Sigmoid colon (tissue), 7 donors: ENCODE measurements around the gene SLC38A8. TPM values are rescaled to one million over a fixed set of nuclear protein-coding genes. Genes with fewer than 3 reads are reported as not detected.

ENCODE experiments used
- DNase-seq: peaks from one replicate; pipeline ENCODE4 v3.0.0-alpha.2; 2019
- H3K27ac ChIP-seq, 4 donors: fragments of 200-600 bp; sonication (generic); one replicate each; pipeline ENCODE4 v1.5.1; 2016 to 2019; ENCODE audit warnings: mild to moderate bottlenecking in 1 of 4
- H3K27me3 ChIP-seq, 3 donors: fragments of 200-600 bp; sonication (generic); one replicate each; pipeline ENCODE4 v1.5.1; 2019; ENCODE audit warnings: mild to moderate bottlenecking in 1 of 3
- H3K36me3 ChIP-seq, 4 donors: fragments of 200-600 bp; sonication (generic); one replicate each; pipeline ENCODE4 v1.5.1; 2016 to 2019
- H3K4me1 ChIP-seq, 4 donors: fragments of 200-600 bp; sonication (generic); one replicate each; pipeline ENCODE4 v1.5.1; 2017 to 2019
- H3K4me3 ChIP-seq, 4 donors: fragments of 200-600 bp; sonication (generic); one replicate each; pipeline ENCODE4 v1.5.1; 2017 to 2019; ENCODE audit warnings: mild to moderate bottlenecking in 2 of 4, moderate library complexity in 1 of 4
- H3K9me3 ChIP-seq, 4 donors: fragments of 200-600 bp in 3 of 4; sonication (generic) in 3 of 4; one replicate each; pipeline versions ENCODE4 v1.5.1 to v1.6.1; 2013 to 2019
- EP300 ChIP-seq, 4 donors: sonication (generic); formaldehyde crosslinking; IDR thresholded peaks; one replicate each; pipeline ENCODE4 v1.6.1; 2017; ENCODE audit warnings: antibody characterized with exemption in 4 of 4
- POLR2A ChIP-seq, 2 donors: fragments of 450-650 bp; IDR thresholded peaks; one replicate each; pipeline ENCODE4 v1.6.1; 2016; ENCODE audit warnings: antibody characterized with exemption in 2 of 2, mild to moderate bottlenecking in 2 of 2, moderate library complexity in 2 of 2
- POLR2AphosphoS5 ChIP-seq, 4 donors: sonication (generic); formaldehyde crosslinking; IDR thresholded peaks; one replicate each; pipeline ENCODE4 v1.6.1; 2017; ENCODE audit warnings: antibody characterized with exemption in 4 of 4
- WGBS, 2 donors: extraction: QIAGEN DNeasy Blood & Tissue Kit; methylation state at CpG; one replicate each; pipeline ENCODE4 v1.1.7; 2013; 5-methylcytosine and 5-hydroxymethylcytosine counted together
- intact Hi-C: fragments of 100-400 bp; cut with DNase I; formaldehyde crosslinking; loops from one replicate; pipeline ENCODE4 v1.15.1; 2023
- polyA plus RNA-seq, 3 donors: library from polyadenylated mRNA; stranded (reverse); fragments of 200-250 nt; gene quantifications; one replicate each; pipeline ENCODE4 v1.2.3, GENCODE V29; 2013
- total RNA-seq, 4 donors: library from RNA; depleted of rRNA; stranded (reverse); fragments of >200 nt; gene quantifications; one replicate each; pipeline ENCODE4 v1.1.0, GENCODE V29; 2016
- TF ChIP-seq, protein P1 (sequence below), 4 experiments: fragments of 450-650 bp in 3 of 4; fragments of 200-600 bp in 1 of 4; IDR thresholded peaks; one replicate each; pipeline ENCODE4 v1.5.1; 2016 to 2019; ENCODE audit warnings: antibody characterized with exemption in 4 of 4, mild to moderate bottlenecking in 3 of 4, moderate library complexity in 2 of 4
- donor health status: healthy with polysubstance abuse.
- donor health status: Bipolar disorder and iron deficiency.
- donor health status: healthy.

The SLC38A8 gene
- total and polyA plus RNA-seq, 7 donors: not detected

DNA sequence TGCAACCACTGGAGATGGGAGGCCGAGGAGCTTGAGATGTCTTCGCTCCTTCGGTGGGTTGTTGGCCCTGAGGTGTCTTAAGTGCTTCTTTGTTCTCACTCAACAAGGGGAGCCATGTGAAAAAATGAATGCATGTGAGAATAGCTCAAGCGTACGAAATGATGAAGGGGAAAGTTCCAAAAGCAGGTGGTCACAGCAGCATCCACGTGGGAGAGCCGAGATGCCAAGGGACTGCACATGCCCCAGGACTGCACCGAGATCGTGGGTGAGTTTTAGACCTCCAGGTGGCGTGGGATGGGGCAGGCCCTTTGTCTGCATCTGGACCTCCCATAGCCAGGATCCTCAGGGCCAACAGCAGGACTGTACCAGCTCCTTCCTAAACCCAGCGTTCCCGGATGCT is 8.1 kb downstream of the SLC38A8 start:
- Histone ChIP-seq H3K9me3 (peaks cover 0 to 8% (median 0%) of the 10 kb centered on the region in 4 donors), H3K27me3 (peaks cover 0 to 11% (median 0%) of the 10 kb centered on the region in 3 donors), H3K4me3 (no peak overlapping the region), H3K4me1 (no peaks in the 10 kb centered on the region), H3K36me3 (no peaks in the 10 kb centered on the region), H3K27ac (no peak overlapping the region)
- no peak for TF ChIP-seq POLR2A (IDR thresholded peaks at IDR 0.05)
- no peak for TF ChIP-seq POLR2AphosphoS5 (IDR thresholded peaks at IDR 0.05)
- TF ChIP-seq, protein P1, sequence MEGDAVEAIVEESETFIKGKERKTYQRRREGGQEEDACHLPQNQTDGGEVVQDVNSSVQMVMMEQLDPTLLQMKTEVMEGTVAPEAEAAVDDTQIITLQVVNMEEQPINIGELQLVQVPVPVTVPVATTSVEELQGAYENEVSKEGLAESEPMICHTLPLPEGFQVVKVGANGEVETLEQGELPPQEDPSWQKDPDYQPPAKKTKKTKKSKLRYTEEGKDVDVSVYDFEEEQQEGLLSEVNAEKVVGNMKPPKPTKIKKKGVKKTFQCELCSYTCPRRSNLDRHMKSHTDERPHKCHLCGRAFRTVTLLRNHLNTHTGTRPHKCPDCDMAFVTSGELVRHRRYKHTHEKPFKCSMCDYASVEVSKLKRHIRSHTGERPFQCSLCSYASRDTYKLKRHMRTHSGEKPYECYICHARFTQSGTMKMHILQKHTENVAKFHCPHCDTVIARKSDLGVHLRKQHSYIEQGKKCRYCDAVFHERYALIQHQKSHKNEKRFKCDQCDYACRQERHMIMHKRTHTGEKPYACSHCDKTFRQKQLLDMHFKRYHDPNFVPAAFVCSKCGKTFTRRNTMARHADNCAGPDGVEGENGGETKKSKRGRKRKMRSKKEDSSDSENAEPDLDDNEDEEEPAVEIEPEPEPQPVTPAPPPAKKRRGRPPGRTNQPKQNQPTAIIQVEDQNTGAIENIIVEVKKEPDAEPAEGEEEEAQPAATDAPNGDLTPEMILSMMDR (IDR thresholded peaks at IDR 0.05): no peak
- TF ChIP-seq EP300 (IDR thresholded peaks at IDR 0.05): no peak
- 92% methylated on average over 12 of the region's 12 CpGs for WGBS, 2 donors
- no peak for DNase-seq
- intact Hi-C loops: no loop called here

- H3K4me3 ChIP-seq: no peak overlapping the region
- intact Hi-C loops: no loop called here
- 84 to 85% methylated on average over 25 of the region's 25 CpGs for WGBS, 2 donors
- no peak overlapping the region for H3K27ac ChIP-seq
- no peak for TF ChIP-seq EP300 (IDR thresholded peaks at IDR 0.05)
- no peaks in the 10 kb centered on the region for H3K36me3 ChIP-seq
- H3K4me1 ChIP-seq: no peaks in the 10 kb centered on the region
- H3K27me3 ChIP-seq: peaks cover 0 to 11% (median 0%) of the 10 kb centered on the region in 3 donors
- H3K9me3 ChIP-seq: peaks cover 0 to 8% (median 0%) of the 10 kb centered on the region in 4 donors
- no peak for DNase-seq
These were observed 9.1 kb downstream of the SLC38A8 start for GRCh38 chr16:84033251-84034195.

DNA sequence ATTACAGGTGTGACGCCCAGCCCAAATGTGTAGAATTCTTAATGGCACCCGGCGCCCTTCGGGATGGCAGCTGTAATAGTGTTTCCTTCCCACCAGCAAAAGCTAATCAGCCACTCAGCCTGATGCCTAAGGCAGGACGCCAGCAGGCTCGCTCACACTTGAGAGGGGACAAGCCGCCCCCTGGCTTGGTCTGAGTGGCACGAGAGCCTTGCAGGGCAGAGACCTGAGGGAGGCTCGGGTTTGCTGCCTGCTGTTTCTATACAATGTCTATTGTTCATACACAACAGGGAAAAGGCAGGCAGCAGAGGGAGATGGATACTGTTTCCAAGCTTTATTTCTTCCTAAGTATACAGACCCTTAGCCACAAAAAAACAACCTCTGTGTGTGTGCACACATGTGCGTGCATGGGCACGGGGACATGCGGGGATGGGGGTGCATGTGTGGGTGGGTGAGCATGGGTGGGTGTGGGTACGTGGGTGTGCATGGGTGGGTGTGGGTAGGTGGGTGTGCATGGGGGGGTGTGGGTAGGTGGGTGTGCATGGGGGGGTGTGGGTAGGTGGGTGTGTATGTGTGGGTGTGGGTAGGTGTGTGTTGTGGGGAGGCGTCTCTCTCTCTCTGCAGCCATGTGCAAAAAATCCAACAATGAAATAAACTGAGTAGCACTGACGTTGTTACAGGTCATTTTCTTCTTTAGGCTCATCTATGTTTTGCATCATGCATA is 10.0 kb downstream of the SLC38A8 start:
- no peak for DNase-seq
- H3K27ac ChIP-seq: no peak overlapping the region
- 61 to 77% methylated on average over 15 of the region's 15 CpGs for WGBS, 2 donors
- TF ChIP-seq EP300 (IDR thresholded peaks at IDR 0.05) (no peak), POLR2A (IDR thresholded peaks at IDR 0.05) (no peak), POLR2AphosphoS5 (IDR thresholded peaks at IDR 0.05) (no peak)
- TF ChIP-seq, protein P1 (IDR thresholded peaks at IDR 0.05): no peak
- intact Hi-C loops: no loop called here
- H3K36me3 ChIP-seq: no peaks in the 10 kb centered on the region
- no peak overlapping the region for H3K4me3 ChIP-seq
- H3K9me3 ChIP-seq: peaks cover 0 to 8% (median 0%) of the 10 kb centered on the region in 4 donors
- H3K4me1 ChIP-seq: no peaks in the 10 kb centered on the region
- H3K27me3 ChIP-seq: peaks cover 0 to 10% (median 0%) of the 10 kb centered on the region in 3 donors

- 80 to 88% methylated on average over 17 of the region's 17 CpGs for WGBS, 2 donors
- Histone ChIP-seq H3K27me3 (peaks cover 0 to 2% (median 0%) of the 10 kb centered on the region in 3 donors), H3K4me3 (no peak overlapping the region), H3K27ac (no peak overlapping the region), H3K36me3 (no peaks in the 10 kb centered on the region), H3K4me1 (no peaks in the 10 kb centered on the region), H3K9me3 (peaks cover 0 to 8% (median 0%) of the 10 kb centered on the region in 4 donors)
- intact Hi-C loops: no loop called here
- DNase-seq: no peak
- TF ChIP-seq, protein P1 (IDR thresholded peaks at IDR 0.05): no peak
- TF ChIP-seq POLR2AphosphoS5 (IDR thresholded peaks at IDR 0.05) (no peak), POLR2A (IDR thresholded peaks at IDR 0.05) (no peak), EP300 (IDR thresholded peaks at IDR 0.05) (no peak)
These were observed 11.0 kb downstream of the SLC38A8 start for GRCh38 chr16:84031556-84031955.
